RWPE2 (cell line): ENCODE results near the gene BTBD9.

Source experiments
- ATAC-seq: fragments of 200-7000 bp; cut with Tn5 transposase; 3 replicates; pipeline ENCODE4 v1.9.1; 2021; ENCODE audit warnings: low read depth
- DNase-seq: peaks from one replicate; pipeline ENCODE4 v3.0.0-alpha.2; 2020; ENCODE audit warnings: low spot score
- H3K27ac ChIP-seq: fragments of 450-650 bp; 2 replicates; pipeline ENCODE4 v1.5.1; 2017; ENCODE audit warnings: mild to moderate bottlenecking; ENCODE audit not compliant: poor library complexity, severe bottlenecking
- H3K27me3 ChIP-seq: fragments of 250-450 bp; sonication (Bioruptor Pico); 2 replicates; pipeline ENCODE4 v1.5.1; 2021; ENCODE audit warnings: mild to moderate bottlenecking, moderate library complexity; ENCODE audit not compliant: insufficient read depth, poor library complexity, severe bottlenecking
- H3K36me3 ChIP-seq: fragments of 250-450 bp; sonication (Bioruptor Pico); 2 replicates; pipeline ENCODE4 v1.5.1; 2020; ENCODE audit warnings: low read depth, mild to moderate bottlenecking, moderate library complexity
- H3K4me1 ChIP-seq: fragments of 250-450 bp; sonication (Bioruptor Pico); 2 replicates; pipeline ENCODE4 v1.5.1; 2021; ENCODE audit warnings: mild to moderate bottlenecking, moderate library complexity; ENCODE audit not compliant: insufficient read depth, poor library complexity, severe bottlenecking
- H3K4me3 ChIP-seq: fragments of 250-450 bp; sonication (Bioruptor Pico); 2 replicates; pipeline ENCODE4 v1.5.1; 2021; ENCODE audit warnings: mild to moderate bottlenecking, moderate library complexity; ENCODE audit not compliant: severe bottlenecking
- H3K9me3 ChIP-seq: fragments of 250-450 bp; sonication (Bioruptor Pico); 2 replicates; pipeline ENCODE4 v1.5.1; 2021; ENCODE audit warnings: mild to moderate bottlenecking, moderate library complexity; ENCODE audit not compliant: severe bottlenecking
- TF ChIP-seq, protein P1 (sequence below): fragments of 450-650 bp; IDR thresholded peaks from one replicate; pipeline ENCODE4 v1.5.1; 2017; ENCODE audit warnings: mild to moderate bottlenecking, moderate library complexity; ENCODE audit not compliant: poor library complexity, severe bottlenecking

BTBD9 gene

DNA sequence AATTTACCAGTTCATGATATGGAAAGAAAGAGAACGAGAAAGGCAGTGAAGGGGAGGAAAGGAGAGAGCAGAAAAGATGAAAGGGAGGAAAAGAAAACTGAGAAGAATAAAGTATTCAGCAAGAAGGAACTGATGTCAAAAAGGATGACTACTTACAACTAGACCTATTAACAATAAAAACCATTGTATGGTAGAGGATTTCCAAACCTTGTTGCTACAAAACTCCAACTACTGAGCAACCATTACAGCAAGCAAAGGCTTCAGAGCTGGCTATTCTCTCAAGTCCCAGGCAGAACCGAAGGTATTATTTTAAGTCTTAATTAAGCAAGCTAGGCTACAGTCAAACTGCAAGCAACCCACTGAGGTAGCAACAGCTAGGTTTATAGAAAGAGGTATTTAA, 142.2 kb downstream of the BTBD9 start:
- H3K27me3 ChIP-seq: no peaks in the 10 kb centered on the region
- no peaks in the 10 kb centered on the region for H3K9me3 ChIP-seq
- no peaks in the 10 kb centered on the region for H3K4me1 ChIP-seq
- no peaks in the 10 kb centered on the region for H3K36me3 ChIP-seq
- no peak for DNase-seq
- no peak overlapping the region for H3K4me3 ChIP-seq
- H3K27ac ChIP-seq: no peak overlapping the region
- ATAC-seq: no peak
- TF ChIP-seq, protein P1, sequence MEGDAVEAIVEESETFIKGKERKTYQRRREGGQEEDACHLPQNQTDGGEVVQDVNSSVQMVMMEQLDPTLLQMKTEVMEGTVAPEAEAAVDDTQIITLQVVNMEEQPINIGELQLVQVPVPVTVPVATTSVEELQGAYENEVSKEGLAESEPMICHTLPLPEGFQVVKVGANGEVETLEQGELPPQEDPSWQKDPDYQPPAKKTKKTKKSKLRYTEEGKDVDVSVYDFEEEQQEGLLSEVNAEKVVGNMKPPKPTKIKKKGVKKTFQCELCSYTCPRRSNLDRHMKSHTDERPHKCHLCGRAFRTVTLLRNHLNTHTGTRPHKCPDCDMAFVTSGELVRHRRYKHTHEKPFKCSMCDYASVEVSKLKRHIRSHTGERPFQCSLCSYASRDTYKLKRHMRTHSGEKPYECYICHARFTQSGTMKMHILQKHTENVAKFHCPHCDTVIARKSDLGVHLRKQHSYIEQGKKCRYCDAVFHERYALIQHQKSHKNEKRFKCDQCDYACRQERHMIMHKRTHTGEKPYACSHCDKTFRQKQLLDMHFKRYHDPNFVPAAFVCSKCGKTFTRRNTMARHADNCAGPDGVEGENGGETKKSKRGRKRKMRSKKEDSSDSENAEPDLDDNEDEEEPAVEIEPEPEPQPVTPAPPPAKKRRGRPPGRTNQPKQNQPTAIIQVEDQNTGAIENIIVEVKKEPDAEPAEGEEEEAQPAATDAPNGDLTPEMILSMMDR: no peak

DNA sequence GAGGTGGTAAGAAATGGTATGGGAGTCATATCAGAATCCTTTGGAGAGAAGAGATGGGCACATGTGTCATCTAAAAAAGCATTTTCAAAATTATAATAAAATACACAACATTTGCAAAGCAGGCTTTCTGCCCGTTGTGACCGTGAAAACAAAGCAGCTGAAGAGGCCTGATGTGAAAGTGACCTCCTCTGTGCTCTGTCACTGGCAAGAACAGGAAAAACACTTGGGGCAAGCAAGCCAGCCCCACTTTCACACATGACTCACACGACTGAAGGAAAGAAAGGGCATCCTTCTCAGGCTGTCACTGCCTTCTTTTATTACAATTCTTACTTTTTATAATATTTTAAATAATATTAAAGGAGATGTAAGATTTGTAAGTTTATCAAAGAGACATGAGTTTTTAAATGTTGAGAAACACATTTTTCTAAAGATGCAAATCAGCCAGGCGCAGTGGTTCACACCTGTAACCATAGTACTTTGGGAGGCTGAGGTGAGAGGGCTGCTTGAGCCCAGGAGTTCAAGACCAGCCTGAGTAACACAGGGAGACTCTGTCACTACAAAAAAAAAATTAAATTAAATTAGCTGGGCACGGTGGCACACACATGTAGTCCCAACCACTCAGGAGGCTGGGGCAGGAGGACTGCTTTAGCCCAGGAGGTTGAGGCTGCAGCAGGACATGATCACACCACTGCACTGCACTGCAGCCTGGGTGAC, 143.7 kb downstream of the BTBD9 start:
- H3K4me3 ChIP-seq: no peak overlapping the region
- H3K9me3 ChIP-seq: no peaks in the 10 kb centered on the region
- TF ChIP-seq, protein P1: no peak
- no peak for ATAC-seq
- no peaks in the 10 kb centered on the region for H3K27me3 ChIP-seq
- no peaks in the 10 kb centered on the region for H3K4me1 ChIP-seq
- H3K27ac ChIP-seq: no peak overlapping the region
- DNase-seq: no peak
- H3K36me3 ChIP-seq: no peaks in the 10 kb centered on the region

DNA sequence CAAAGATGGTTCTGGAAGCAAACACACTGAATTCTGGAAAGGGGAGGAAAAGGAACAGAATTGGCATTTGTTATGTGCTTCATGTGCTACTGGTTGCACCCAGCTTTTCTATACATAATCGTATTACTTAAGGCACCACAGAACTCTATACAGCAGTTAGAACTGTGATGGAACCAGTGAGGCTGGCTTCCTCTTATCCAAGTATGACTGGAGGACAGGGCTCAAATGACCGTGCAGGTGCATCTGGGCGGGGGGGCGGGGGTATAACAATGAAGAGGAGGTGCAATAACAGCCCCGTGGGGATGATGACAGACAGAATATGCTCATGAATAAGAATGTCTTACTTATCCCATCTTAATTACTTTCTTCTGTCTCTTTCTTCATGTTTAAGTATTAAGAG, 144.2 kb downstream of the BTBD9 start:
- TF ChIP-seq, protein P1: no peak
- no peaks in the 10 kb centered on the region for H3K27me3 ChIP-seq
- H3K27ac ChIP-seq: no peak overlapping the region
- H3K4me1 ChIP-seq: no peaks in the 10 kb centered on the region
- no peaks in the 10 kb centered on the region for H3K9me3 ChIP-seq
- H3K4me3 ChIP-seq: no peak overlapping the region
- DNase-seq (no peak), ATAC-seq (no peak)
- no peaks in the 10 kb centered on the region for H3K36me3 ChIP-seq

DNA sequence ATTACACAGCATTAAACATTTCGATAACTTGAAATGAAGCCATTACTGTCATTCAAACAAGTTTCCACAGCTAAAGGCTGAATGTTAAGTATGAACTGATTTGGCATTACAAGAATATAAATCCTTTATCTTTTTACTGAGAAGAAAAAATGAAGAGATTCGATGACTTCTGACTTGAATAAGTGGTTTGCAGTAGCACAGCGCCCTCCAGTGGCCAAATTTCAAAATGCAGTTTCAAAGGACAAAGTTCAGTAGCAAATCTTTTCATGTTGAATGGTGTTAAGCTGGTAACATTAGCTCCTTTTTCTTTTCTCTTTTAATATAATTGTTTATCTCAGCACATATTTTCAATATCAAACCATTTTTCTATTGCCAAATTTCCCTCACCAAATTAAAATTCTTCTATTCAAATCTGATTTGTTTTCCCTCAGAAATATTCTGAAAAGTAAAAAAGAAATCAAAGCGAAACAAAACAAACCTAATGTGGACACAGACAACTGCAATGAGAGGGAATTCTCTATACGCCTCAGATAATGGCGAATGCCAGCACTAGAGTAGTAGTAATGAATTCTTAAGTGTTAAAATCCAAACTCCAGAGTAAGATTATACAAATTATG, 145.7 kb downstream of the BTBD9 start:
- no peaks in the 10 kb centered on the region for H3K27me3 ChIP-seq
- H3K9me3 ChIP-seq: no peaks in the 10 kb centered on the region
- H3K4me1 ChIP-seq: no peaks in the 10 kb centered on the region
- ATAC-seq (no peak), DNase-seq (no peak)
- H3K27ac ChIP-seq: no peak overlapping the region
- TF ChIP-seq, protein P1: peak; percentile 95
- no peaks in the 10 kb centered on the region for H3K36me3 ChIP-seq
- H3K4me3 ChIP-seq: no peak overlapping the region

DNA sequence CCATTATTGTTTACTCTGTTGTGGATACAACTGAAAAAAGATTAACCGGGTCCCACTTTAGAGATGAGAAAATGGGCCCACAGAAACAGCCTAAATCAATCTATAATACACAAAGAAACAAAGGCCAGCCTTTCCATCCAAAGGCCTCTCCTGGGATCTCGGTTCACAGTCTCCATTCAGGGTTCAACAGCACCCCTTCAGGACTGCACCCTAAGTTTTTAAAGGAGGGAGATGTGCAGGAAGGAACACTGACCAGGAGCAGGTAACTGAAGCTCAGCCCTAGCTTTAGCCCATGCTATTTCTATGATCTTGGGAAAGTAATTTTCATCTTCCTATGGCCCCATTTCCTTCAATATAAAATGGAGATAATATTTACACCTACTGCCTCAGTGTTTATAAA, 147.7 kb downstream of the BTBD9 start:
- no peak overlapping the region for H3K4me3 ChIP-seq

More for the DNA sequence above, 147.7 kb downstream of the BTBD9 start:
- ATAC-seq (no peak), DNase-seq (no peak)
- TF ChIP-seq, protein P1: no peak
- no peaks in the 10 kb centered on the region for H3K9me3 ChIP-seq
- H3K27me3 ChIP-seq: no peaks in the 10 kb centered on the region
- H3K27ac ChIP-seq: no peak overlapping the region
- no peaks in the 10 kb centered on the region for H3K36me3 ChIP-seq
- H3K4me1 ChIP-seq: no peaks in the 10 kb centered on the region
